HL-60 (cell line): Measurements from ENCODE around the gene MAP4K5.

Experiments used
- TF ChIP-seq, protein P1 (sequence below): IDR thresholded peaks from one replicate; pipeline ENCODE4 v1.5.1; 2011; ENCODE audit warnings: low read length, control low read depth, inconsistent platforms; ENCODE audit not compliant: insufficient read depth
- TF ChIP-seq, protein P2 (sequence below): IDR thresholded peaks from 2 replicates; pipeline ENCODE4 v1.6.1; 2012; ENCODE audit warnings: low read depth; ENCODE audit not compliant: insufficient replicate concordance

DNA sequence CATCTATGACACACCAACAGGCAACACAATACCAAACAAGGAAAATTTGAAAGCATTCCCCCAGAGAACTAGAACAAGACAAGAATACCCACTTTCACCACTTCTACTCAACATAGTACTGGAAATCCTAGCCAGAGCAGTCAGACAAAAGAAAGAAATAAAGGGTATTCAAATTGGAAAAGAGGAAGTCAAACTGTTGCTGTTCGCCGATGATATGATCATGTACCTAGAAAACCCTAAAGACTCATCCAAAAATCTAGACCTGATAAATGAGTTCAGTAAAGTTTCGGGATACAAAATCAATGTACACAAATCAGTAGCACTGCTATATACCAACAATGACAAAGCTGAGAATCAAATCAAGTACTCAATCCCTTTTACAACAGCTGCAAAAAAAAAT lies 19.5 kb upstream of the MAP4K5 start:
- TF ChIP-seq, protein P1, sequence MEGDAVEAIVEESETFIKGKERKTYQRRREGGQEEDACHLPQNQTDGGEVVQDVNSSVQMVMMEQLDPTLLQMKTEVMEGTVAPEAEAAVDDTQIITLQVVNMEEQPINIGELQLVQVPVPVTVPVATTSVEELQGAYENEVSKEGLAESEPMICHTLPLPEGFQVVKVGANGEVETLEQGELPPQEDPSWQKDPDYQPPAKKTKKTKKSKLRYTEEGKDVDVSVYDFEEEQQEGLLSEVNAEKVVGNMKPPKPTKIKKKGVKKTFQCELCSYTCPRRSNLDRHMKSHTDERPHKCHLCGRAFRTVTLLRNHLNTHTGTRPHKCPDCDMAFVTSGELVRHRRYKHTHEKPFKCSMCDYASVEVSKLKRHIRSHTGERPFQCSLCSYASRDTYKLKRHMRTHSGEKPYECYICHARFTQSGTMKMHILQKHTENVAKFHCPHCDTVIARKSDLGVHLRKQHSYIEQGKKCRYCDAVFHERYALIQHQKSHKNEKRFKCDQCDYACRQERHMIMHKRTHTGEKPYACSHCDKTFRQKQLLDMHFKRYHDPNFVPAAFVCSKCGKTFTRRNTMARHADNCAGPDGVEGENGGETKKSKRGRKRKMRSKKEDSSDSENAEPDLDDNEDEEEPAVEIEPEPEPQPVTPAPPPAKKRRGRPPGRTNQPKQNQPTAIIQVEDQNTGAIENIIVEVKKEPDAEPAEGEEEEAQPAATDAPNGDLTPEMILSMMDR = no peak
- TF ChIP-seq, protein P2, sequence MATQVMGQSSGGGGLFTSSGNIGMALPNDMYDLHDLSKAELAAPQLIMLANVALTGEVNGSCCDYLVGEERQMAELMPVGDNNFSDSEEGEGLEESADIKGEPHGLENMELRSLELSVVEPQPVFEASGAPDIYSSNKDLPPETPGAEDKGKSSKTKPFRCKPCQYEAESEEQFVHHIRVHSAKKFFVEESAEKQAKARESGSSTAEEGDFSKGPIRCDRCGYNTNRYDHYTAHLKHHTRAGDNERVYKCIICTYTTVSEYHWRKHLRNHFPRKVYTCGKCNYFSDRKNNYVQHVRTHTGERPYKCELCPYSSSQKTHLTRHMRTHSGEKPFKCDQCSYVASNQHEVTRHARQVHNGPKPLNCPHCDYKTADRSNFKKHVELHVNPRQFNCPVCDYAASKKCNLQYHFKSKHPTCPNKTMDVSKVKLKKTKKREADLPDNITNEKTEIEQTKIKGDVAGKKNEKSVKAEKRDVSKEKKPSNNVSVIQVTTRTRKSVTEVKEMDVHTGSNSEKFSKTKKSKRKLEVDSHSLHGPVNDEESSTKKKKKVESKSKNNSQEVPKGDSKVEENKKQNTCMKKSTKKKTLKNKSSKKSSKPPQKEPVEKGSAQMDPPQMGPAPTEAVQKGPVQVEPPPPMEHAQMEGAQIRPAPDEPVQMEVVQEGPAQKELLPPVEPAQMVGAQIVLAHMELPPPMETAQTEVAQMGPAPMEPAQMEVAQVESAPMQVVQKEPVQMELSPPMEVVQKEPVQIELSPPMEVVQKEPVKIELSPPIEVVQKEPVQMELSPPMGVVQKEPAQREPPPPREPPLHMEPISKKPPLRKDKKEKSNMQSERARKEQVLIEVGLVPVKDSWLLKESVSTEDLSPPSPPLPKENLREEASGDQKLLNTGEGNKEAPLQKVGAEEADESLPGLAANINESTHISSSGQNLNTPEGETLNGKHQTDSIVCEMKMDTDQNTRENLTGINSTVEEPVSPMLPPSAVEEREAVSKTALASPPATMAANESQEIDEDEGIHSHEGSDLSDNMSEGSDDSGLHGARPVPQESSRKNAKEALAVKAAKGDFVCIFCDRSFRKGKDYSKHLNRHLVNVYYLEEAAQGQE = no peak
